HEK293 (cell line): ENCODE results near the gene CHMP1A.

Experiments used
- CTCF ChIA-PET: fragments of 350-600 bp; formaldehyde crosslinking; extraction: SDS; loops from one replicate; lab custom pipeline; 2021; ENCODE audit warnings: antibody characterized with exemption; lab: Yijun Ruan, JAX
- POLR2A ChIA-PET: fragments of 300-600 bp; formaldehyde crosslinking; extraction: SDS; loops from one replicate; lab custom pipeline; 2020; ENCODE audit warnings: antibody characterized with exemption, inconsistent platforms; lab: Yijun Ruan, JAX
- H3K27ac ChIP-seq: fragments of 200-500 bp; sonication (Bioruptor generic); 2 replicates; pipeline ENCODE4 v1.5.1; 2014; ENCODE audit warnings: low read depth, low read length, control low read depth, inconsistent platforms; ENCODE audit errors: extremely low read depth
- H3K36me3 ChIP-seq, 2 experiments: fragments of 200-500 bp in 1 of 2; sonication (Bioruptor generic) in 1 of 2; 1 replicate in 1 of 2; 2 replicates in 1 of 2; pipeline ENCODE4 v1.5.1; 2014 to 2017; ENCODE audit warnings: inconsistent platforms in 2 of 2, low read length in 2 of 2; ENCODE audit not compliant: control insufficient read depth in 2 of 2, insufficient read depth in 1 of 2
- H3K4me1 ChIP-seq: fragments of 200-500 bp; sonication (Bioruptor generic); 2 replicates; pipeline ENCODE4 v1.5.1; 2014; ENCODE audit warnings: mild to moderate bottlenecking, low read length, inconsistent platforms; ENCODE audit not compliant: control insufficient read depth, insufficient read depth
- H3K4me3 ChIP-seq: 2 replicates; pipeline ENCODE4 v1.5.1; 2011; ENCODE audit warnings: low read depth, mild to moderate bottlenecking, control low read depth, low read length, moderate library complexity
- H3K9me3 ChIP-seq: fragments of 200-500 bp; sonication (Bioruptor generic); 2 replicates; pipeline ENCODE4 v1.5.1; 2014; ENCODE audit warnings: low read depth, low read length, inconsistent platforms; ENCODE audit not compliant: control insufficient read depth, insufficient read depth
- GFI1B ChIP-seq: fragments of 450-650 bp; formaldehyde crosslinking; IDR thresholded peaks from 2 replicates; pipeline ENCODE4 v1.5.1; 2016; ENCODE audit warnings: missing biosample characterization, missing genetic modification characterization
- KLF8 ChIP-seq: fragments of 450-650 bp; formaldehyde crosslinking; IDR thresholded peaks from 2 replicates; pipeline ENCODE4 v1.5.1; 2016; ENCODE audit warnings: missing biosample characterization, missing genetic modification characterization
- MZF1 ChIP-seq: fragments of 450-650 bp; formaldehyde crosslinking; IDR thresholded peaks from 2 replicates; pipeline ENCODE4 v1.5.1; 2017; ENCODE audit warnings: missing biosample characterization, missing genetic modification characterization, borderline replicate concordance
- SETDB1 ChIP-seq: IDR thresholded peaks from one replicate; pipeline ENCODE4 v1.6.1; 2017; ENCODE audit warnings: mild to moderate bottlenecking, low read length, moderate library complexity, mixed read lengths; ENCODE audit not compliant: insufficient read length
- SP2 ChIP-seq: fragments of 450-650 bp; formaldehyde crosslinking; IDR thresholded peaks from 2 replicates; pipeline ENCODE4 v1.5.1; 2016; ENCODE audit warnings: missing biosample characterization, missing genetic modification characterization
- SP3 ChIP-seq: fragments of 450-650 bp; formaldehyde crosslinking; IDR thresholded peaks from 2 replicates; pipeline ENCODE4 v1.5.1; 2016; ENCODE audit warnings: missing biosample characterization, missing genetic modification characterization
- ZBTB7A ChIP-seq: fragments of 450-650 bp; formaldehyde crosslinking; IDR thresholded peaks from 2 replicates; pipeline ENCODE4 v1.5.1; 2016; ENCODE audit warnings: low read depth, missing biosample characterization, missing genetic modification characterization
- ZBTB8A ChIP-seq: fragments of 450-650 bp; formaldehyde crosslinking; IDR thresholded peaks from 2 replicates; pipeline ENCODE4 v1.5.1; 2016; ENCODE audit warnings: missing biosample characterization, missing genetic modification characterization
- ZNF121 ChIP-seq: fragments of 450-650 bp; formaldehyde crosslinking; IDR thresholded peaks from 2 replicates; pipeline ENCODE4 v1.5.1; 2016; ENCODE audit warnings: missing biosample characterization, missing genetic modification characterization
- ZNF132 ChIP-seq: fragments of 450-650 bp; formaldehyde crosslinking; IDR thresholded peaks from 2 replicates; pipeline ENCODE4 v1.5.1; 2017; ENCODE audit warnings: missing biosample characterization, missing genetic modification characterization, borderline replicate concordance
- ZNF140 ChIP-seq: fragments of 450-650 bp; formaldehyde crosslinking; IDR thresholded peaks from 2 replicates; pipeline ENCODE4 v1.5.1; 2016; ENCODE audit warnings: missing biosample characterization, missing genetic modification characterization
- ZNF174 ChIP-seq: fragments of 450-650 bp; formaldehyde crosslinking; IDR thresholded peaks from 2 replicates; pipeline ENCODE4 v1.5.0; 2017; ENCODE audit warnings: missing biosample characterization, mild to moderate bottlenecking, missing genetic modification characterization
- ZNF184 ChIP-seq: fragments of 450-650 bp; IDR thresholded peaks from 2 replicates; pipeline ENCODE4 v1.5.1; 2018; ENCODE audit warnings: missing biosample characterization, mild to moderate bottlenecking, missing genetic modification characterization
- ZNF2 ChIP-seq: fragments of 450-650 bp; formaldehyde crosslinking; IDR thresholded peaks from 2 replicates; pipeline ENCODE4 v1.5.1; 2016; ENCODE audit warnings: missing biosample characterization, missing genetic modification characterization
- ZNF341 ChIP-seq: fragments of 450-650 bp; formaldehyde crosslinking; IDR thresholded peaks from 2 replicates; pipeline ENCODE4; 2016; ENCODE audit warnings: low read depth, missing biosample characterization, missing genetic modification characterization
- ZNF558 ChIP-seq: fragments of 450-650 bp; formaldehyde crosslinking; IDR thresholded peaks from 2 replicates; pipeline ENCODE4 v1.5.1; 2016; ENCODE audit warnings: missing biosample characterization, missing genetic modification characterization
- ZNF843 ChIP-seq: fragments of 450-650 bp; formaldehyde crosslinking; IDR thresholded peaks from 2 replicates; pipeline ENCODE4 v1.5.1; 2016; ENCODE audit warnings: missing biosample characterization, missing genetic modification characterization
- TF ChIP-seq, protein P1 (sequence below): fragments of 450-650 bp; IDR thresholded peaks from 2 replicates; pipeline ENCODE4 v1.5.1; 2018; ENCODE audit warnings: missing biosample characterization, missing genetic modification characterization
- TF ChIP-seq, protein P2 (sequence below): fragments of 450-650 bp; formaldehyde crosslinking; IDR thresholded peaks from 2 replicates; pipeline ENCODE4 v1.5.1; 2016; ENCODE audit warnings: missing biosample characterization, missing genetic modification characterization
- TF ChIP-seq, protein P3 (sequence below): fragments of 450-650 bp; formaldehyde crosslinking; IDR thresholded peaks from 2 replicates; pipeline ENCODE4 v1.5.1; 2016; ENCODE audit warnings: missing biosample characterization, missing genetic modification characterization
- TF ChIP-seq, protein P4 (sequence below): fragments of 450-650 bp; formaldehyde crosslinking; IDR thresholded peaks from 2 replicates; pipeline ENCODE4 v1.5.1; 2017; ENCODE audit warnings: missing biosample characterization, missing genetic modification characterization
- TF ChIP-seq, protein P5 (sequence below): fragments of 450-650 bp; formaldehyde crosslinking; IDR thresholded peaks from 2 replicates; pipeline ENCODE4 v1.5.1; 2016; ENCODE audit warnings: missing biosample characterization, missing genetic modification characterization

The CHMP1A gene

DNA sequence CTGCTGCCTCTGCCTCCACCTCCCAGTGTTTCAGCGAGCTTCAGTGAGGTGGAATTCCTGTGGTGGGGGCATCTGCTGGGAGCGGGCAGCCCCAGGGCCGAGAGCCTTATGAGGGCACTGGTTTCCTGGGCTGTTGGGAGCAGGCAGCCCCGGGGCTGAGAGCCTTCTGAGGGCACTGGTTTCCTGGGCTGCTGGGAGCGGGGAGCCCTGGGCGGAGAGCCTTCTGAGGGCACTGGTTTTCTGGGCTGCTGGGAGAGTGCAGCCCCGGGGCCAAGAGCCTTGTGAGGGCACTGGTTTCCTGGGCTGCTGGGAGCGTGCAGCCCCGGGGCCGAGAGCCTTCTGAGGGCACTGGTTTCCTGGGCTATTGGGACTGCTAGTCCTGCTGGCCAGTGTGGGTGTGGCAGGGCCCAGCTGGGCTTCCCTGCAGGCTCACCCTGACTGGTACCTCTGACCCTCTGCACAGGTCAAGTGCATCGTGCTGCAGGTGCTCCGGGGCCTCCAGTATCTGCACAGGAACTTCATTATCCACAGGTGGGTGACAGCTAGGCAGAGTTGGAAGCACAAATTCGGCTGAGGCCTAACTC, 34.6 kb upstream of the CHMP1A start:
- no peaks in the 10 kb centered on the region for H3K4me1 ChIP-seq
- ChIA-PET CTCF (interaction anchor here (0.6 kb wide), 1 partner anchor 8 kb away, joined by 3 read pairs; no protein-coding TSS in a partner anchor), POLR2A (no interaction called here)
- TF ChIP-seq, protein P1, sequence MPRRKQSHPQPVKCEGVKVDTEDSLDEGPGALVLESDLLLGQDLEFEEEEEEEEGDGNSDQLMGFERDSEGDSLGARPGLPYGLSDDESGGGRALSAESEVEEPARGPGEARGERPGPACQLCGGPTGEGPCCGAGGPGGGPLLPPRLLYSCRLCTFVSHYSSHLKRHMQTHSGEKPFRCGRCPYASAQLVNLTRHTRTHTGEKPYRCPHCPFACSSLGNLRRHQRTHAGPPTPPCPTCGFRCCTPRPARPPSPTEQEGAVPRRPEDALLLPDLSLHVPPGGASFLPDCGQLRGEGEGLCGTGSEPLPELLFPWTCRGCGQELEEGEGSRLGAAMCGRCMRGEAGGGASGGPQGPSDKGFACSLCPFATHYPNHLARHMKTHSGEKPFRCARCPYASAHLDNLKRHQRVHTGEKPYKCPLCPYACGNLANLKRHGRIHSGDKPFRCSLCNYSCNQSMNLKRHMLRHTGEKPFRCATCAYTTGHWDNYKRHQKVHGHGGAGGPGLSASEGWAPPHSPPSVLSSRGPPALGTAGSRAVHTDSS, result no peak
- TF ChIP-seq, protein P2, sequence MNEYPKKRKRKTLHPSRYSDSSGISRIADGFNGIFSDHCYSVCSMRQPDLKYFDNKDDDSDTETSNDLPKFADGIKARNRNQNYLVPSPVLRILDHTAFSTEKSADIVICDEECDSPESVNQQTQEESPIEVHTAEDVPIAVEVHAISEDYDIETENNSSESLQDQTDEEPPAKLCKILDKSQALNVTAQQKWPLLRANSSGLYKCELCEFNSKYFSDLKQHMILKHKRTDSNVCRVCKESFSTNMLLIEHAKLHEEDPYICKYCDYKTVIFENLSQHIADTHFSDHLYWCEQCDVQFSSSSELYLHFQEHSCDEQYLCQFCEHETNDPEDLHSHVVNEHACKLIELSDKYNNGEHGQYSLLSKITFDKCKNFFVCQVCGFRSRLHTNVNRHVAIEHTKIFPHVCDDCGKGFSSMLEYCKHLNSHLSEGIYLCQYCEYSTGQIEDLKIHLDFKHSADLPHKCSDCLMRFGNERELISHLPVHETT (tag by site-specific recombination), result no peak
- TF ChIP-seq, protein P3, sequence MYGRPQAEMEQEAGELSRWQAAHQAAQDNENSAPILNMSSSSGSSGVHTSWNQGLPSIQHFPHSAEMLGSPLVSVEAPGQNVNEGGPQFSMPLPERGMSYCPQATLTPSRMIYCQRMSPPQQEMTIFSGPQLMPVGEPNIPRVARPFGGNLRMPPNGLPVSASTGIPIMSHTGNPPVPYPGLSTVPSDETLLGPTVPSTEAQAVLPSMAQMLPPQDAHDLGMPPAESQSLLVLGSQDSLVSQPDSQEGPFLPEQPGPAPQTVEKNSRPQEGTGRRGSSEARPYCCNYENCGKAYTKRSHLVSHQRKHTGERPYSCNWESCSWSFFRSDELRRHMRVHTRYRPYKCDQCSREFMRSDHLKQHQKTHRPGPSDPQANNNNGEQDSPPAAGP (tag by site-specific recombination), result no peak
- TF ChIP-seq ZNF843 (tag by site-specific recombination) (no peak), ZBTB7A (tag by site-specific recombination) (no peak), ZBTB8A (tag by site-specific recombination) (peak; percentile 50), ZNF174 (tag by site-specific recombination) (no peak)
- H3K27ac ChIP-seq, result no peak overlapping the region
- H3K36me3 ChIP-seq, result peaks cover 0 to 71% of the 10 kb centered on the region in 2 experiments; a peak in 2 of 3 replicates
- H3K4me3 ChIP-seq, result no peak overlapping the region
- no peaks in the 10 kb centered on the region for H3K9me3 ChIP-seq

DNA sequence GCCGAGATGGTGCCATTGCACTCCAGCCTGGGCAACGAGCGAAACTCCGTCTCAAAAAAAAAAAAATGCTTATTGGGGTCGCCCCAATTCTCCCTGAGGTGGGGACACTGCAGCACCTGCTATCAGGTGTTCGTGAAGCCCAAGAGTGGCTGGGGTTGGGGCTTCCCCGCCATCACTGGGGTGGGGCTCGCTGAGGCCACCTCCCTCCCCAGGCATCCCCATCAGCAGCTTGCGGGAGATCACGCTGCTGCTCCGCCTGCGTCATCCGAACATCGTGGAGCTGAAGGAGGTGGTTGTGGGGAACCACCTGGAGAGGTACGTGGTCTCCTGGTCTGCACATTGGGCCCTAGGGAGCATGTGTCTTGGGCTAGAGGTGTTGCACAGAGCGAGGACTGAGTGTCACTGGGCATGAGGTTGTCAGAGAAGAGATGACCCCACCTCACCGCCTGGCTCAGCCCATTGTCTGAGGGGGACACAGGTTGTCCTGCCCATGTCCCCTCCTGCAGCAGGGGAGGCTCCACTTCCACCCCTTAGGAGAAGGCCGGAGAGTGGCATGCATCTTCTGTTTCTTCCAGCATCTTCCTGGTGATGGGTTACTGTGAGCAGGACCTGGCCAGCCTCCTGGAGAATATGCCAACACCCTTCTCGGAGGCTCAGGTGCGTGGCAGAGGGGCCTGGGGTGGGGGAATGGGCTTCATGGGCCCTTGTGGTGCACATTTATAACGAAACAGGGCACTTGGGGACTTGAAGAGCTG, 33.9 kb upstream of the CHMP1A start:
- no peak overlapping the region for H3K4me3 ChIP-seq
- H3K9me3 ChIP-seq, result no peaks in the 10 kb centered on the region
- H3K4me1 ChIP-seq, result no peaks in the 10 kb centered on the region
- H3K36me3 ChIP-seq, result peaks cover 0 to 64% of the 10 kb centered on the region in 2 experiments; a peak in 2 of 3 replicates
- POLR2A ChIA-PET, result no interaction called here
- TF ChIP-seq, protein P4, sequence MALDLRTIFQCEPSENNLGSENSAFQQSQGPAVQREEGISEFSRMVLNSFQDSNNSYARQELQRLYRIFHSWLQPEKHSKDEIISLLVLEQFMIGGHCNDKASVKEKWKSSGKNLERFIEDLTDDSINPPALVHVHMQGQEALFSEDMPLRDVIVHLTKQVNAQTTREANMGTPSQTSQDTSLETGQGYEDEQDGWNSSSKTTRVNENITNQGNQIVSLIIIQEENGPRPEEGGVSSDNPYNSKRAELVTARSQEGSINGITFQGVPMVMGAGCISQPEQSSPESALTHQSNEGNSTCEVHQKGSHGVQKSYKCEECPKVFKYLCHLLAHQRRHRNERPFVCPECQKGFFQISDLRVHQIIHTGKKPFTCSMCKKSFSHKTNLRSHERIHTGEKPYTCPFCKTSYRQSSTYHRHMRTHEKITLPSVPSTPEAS (tag by site-specific recombination), result no peak
- TF ChIP-seq GFI1B (no peak), KLF8 (tag by site-specific recombination) (no peak), SETDB1 (no peak), MZF1 (no peak), ZNF341 (no peak), ZNF184 (tag by site-specific recombination) (no peak), ZNF121 (tag by site-specific recombination) (no peak), ZNF558 (tag by site-specific recombination) (no peak), SP3 (no peak), ZNF2 (no peak), SP2 (tag by site-specific recombination) (no peak), ZNF140 (no peak), ZNF132 (tag by site-specific recombination) (no peak)
- TF ChIP-seq, protein P5, sequence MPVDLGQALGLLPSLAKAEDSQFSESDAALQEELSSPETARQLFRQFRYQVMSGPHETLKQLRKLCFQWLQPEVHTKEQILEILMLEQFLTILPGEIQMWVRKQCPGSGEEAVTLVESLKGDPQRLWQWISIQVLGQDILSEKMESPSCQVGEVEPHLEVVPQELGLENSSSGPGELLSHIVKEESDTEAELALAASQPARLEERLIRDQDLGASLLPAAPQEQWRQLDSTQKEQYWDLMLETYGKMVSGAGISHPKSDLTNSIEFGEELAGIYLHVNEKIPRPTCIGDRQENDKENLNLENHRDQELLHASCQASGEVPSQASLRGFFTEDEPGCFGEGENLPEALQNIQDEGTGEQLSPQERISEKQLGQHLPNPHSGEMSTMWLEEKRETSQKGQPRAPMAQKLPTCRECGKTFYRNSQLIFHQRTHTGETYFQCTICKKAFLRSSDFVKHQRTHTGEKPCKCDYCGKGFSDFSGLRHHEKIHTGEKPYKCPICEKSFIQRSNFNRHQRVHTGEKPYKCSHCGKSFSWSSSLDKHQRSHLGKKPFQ (tag by site-specific recombination), result no peak
- TF ChIP-seq, all 188 proteins: peak for 0
- H3K27ac ChIP-seq, result no peak overlapping the region
- CTCF ChIA-PET, result interaction anchor here (0.5 to 0.6 kb wide), 2 partner anchors 9 to 156 kb away, joined by 3 to 4 read pairs; no protein-coding TSS in a partner anchor
